Neuronal stem cell (in vitro differentiated cells): ENCODE data around the gene MCC.

Experiments used
- DNase-seq: peaks from one replicate; pipeline ENCODE4 v3.0.0-alpha.2; 2013; ENCODE audit warnings: low spot score
- H2AFZ ChIP-seq: one replicate; pipeline ENCODE4 v1.6.1; 2013; ENCODE audit warnings: mild to moderate bottlenecking, low read length, inconsistent platforms
- H2AK5ac ChIP-seq: 2 replicates; pipeline ENCODE4 v1.6.1; 2013; ENCODE audit warnings: low read depth, mild to moderate bottlenecking, inconsistent platforms, low read length, moderate library complexity, mixed read lengths
- H2BK120ac ChIP-seq: 2 replicates; pipeline ENCODE4 v1.6.1; 2013; ENCODE audit warnings: low read depth, mild to moderate bottlenecking, inconsistent platforms, low read length, moderate library complexity, mixed read lengths
- H2BK12ac ChIP-seq: one replicate; pipeline ENCODE4 v1.6.1; 2013; ENCODE audit warnings: low read length, inconsistent platforms
- H2BK15ac ChIP-seq: 2 replicates; pipeline ENCODE4 v1.6.1; 2013; ENCODE audit warnings: mild to moderate bottlenecking, low read length, inconsistent platforms, mixed read lengths
- H2BK5ac ChIP-seq: one replicate; pipeline ENCODE4 v1.6.1; 2013; ENCODE audit warnings: inconsistent platforms, mild to moderate bottlenecking, low read length, moderate library complexity
- H3K14ac ChIP-seq: one replicate; pipeline ENCODE4 v1.6.1; 2013; ENCODE audit warnings: low read length, inconsistent platforms
- H3K18ac ChIP-seq: 2 replicates; pipeline ENCODE4 v1.6.1; 2013; ENCODE audit warnings: low read length, inconsistent platforms
- H3K23ac ChIP-seq: 2 replicates; pipeline ENCODE4 v1.6.1; 2013; ENCODE audit warnings: low read depth, mild to moderate bottlenecking, mixed read lengths, low read length, inconsistent platforms; ENCODE audit not compliant: poor library complexity
- H3K27ac ChIP-seq: replicated peaks from 3 replicates; pipeline ENCODE4 v1.5.1; 2013; ENCODE audit warnings: low read length, inconsistent platforms
- H3K27me3 ChIP-seq, 3 experiments: 2 replicates each; pipeline ENCODE4 v1.6.1; 2013; ENCODE audit warnings: low read length in 3 of 3, mild to moderate bottlenecking in 2 of 3, inconsistent platforms in 1 of 3, low read depth in 1 of 3, mixed read lengths in 1 of 3, moderate library complexity in 1 of 3; ENCODE audit not compliant: control insufficient read depth in 3 of 3, insufficient read depth in 3 of 3
- H3K36me3 ChIP-seq, 2 donors: replicated peaks in 1 of 2; 2 replicates each; pipeline ENCODE4 v1.6.1; 2013; ENCODE audit warnings: low read length in 2 of 2; ENCODE audit not compliant: control insufficient read depth in 2 of 2, insufficient read depth in 2 of 2
- H3K4ac ChIP-seq: 2 replicates; pipeline ENCODE4 v1.6.1; 2013; ENCODE audit warnings: inconsistent platforms, mild to moderate bottlenecking, low read length, moderate library complexity
- H3K4me1 ChIP-seq, 2 donors: 1 replicate in 1 of 2; 2 replicates in 1 of 2; pipeline ENCODE4 v1.6.1; 2013; ENCODE audit warnings: low read length in 2 of 2, low read depth in 1 of 2; ENCODE audit not compliant: control insufficient read depth in 2 of 2, insufficient read depth in 1 of 2
- H3K4me2 ChIP-seq: one replicate; pipeline ENCODE4 v1.6.1; 2013; ENCODE audit warnings: mild to moderate bottlenecking, low read length, inconsistent platforms; ENCODE audit not compliant: insufficient read depth, poor library complexity, severe bottlenecking
- H3K4me3 ChIP-seq, 2 donors: 2 replicates each; pipeline ENCODE4 v1.5.1; 2013; ENCODE audit warnings: low read length in 2 of 2, mild to moderate bottlenecking in 2 of 2, inconsistent platforms in 1 of 2, moderate library complexity in 1 of 2
- H3K79me1 ChIP-seq: one replicate; pipeline ENCODE4 v1.6.1; 2013; ENCODE audit warnings: low read depth, mild to moderate bottlenecking, inconsistent platforms, low read length, moderate library complexity
- H3K9ac ChIP-seq: one replicate; pipeline ENCODE4 v1.6.1; 2013; ENCODE audit warnings: mild to moderate bottlenecking, low read depth, low read length, inconsistent platforms; ENCODE audit not compliant: poor library complexity
- H3K9me3 ChIP-seq, 2 donors: replicated peaks in 1 of 2; 2 replicates each; pipeline versions ENCODE3 to v1.6.1; 2013; ENCODE audit warnings: low read length in 2 of 2, mild to moderate bottlenecking in 2 of 2, inconsistent platforms in 1 of 2, low read depth in 1 of 2, mixed read lengths in 1 of 2, moderate library complexity in 1 of 2; ENCODE audit not compliant: control insufficient read depth in 2 of 2, insufficient read depth in 1 of 2
- H4K8ac ChIP-seq: one replicate; pipeline ENCODE4 v1.6.1; 2013; ENCODE audit warnings: low read depth, mild to moderate bottlenecking, inconsistent platforms, low read length, moderate library complexity
- H4K91ac ChIP-seq: one replicate; pipeline ENCODE4 v1.6.1; 2013; ENCODE audit warnings: low read length, low read depth, mild to moderate bottlenecking, inconsistent platforms; ENCODE audit not compliant: poor library complexity
- WGBS, 2 donors: extraction: QIAGEN DNeasy Blood & Tissue Kit; methylation state at CpG; one replicate each; pipeline ENCODE4 v1.1.7; 2013; ENCODE audit warnings: missing lambda C conversion rate in 2 of 2, mixed read lengths in 1 of 2; ENCODE audit not compliant: insufficient read length in 2 of 2, insufficient replicate concordance in 1 of 2; ENCODE audit errors: extremely low coverage in 2 of 2; 5-methylcytosine and 5-hydroxymethylcytosine counted together

The MCC gene

DNA sequence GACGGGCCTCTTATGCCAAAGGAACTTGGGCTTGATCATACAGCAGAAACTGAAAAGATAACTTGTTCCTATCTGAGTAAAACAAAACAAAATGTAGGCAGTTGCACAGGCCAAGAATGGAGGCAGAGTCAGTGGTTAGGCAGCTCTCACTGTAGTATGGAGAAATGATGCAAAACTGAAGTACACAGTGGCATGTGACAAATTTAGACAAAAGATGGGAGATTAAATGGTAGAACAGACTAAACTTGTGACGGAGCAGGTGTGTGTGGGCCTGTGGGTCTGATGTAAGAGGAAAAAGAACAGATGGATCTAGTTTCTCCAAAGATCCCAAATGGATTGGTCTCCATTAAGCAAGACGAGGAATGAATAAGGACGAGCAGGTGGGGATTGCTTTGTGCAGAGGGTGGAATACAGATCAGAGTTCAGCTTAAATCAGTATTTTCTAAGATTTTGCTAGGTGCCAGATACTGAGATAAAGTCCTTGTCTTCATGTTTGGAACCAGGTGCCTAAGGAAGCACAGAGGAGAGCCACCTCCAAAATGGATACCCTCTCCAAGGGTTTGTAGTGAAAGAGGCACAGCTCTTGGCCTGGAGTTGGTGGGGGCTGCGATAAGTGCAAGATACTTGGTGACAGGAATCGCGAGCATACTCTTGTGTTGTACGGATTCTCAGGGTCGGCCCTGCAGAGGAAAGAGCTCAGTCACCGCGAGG lies 512.4 kb downstream of the MCC start:
- Histone ChIP-seq H3K27ac (peak overlapping the region; percentile 77), H3K4me2 (peak overlapping the region; percentile 67), H2AK5ac (no peak overlapping the region), H3K9me3 (no peaks in the 10 kb centered on the region), H3K79me1 (peaks cover 2% of the 10 kb centered on the region), H2BK12ac (no peak overlapping the region), H3K14ac (no peak overlapping the region), H3K18ac (peak overlapping the region; percentile 66), H3K4ac (no peak overlapping the region), H2BK5ac (no peak overlapping the region), H3K36me3 (peaks cover 0 to 11% of the 10 kb centered on the region in 2 donors), H3K23ac (no peak overlapping the region), H2BK120ac (no peak overlapping the region), H3K4me3 (peak overlapping the region; percentile 37 to 68), H3K4me1 (peaks cover 7 to 11% of the 10 kb centered on the region in 2 donors), H2AFZ (peak overlapping the region; percentile 81), H4K8ac (no peak overlapping the region), H4K91ac (no peak overlapping the region), H3K9ac (no peak overlapping the region), H3K27me3 (no peaks in the 10 kb centered on the region), H2BK15ac (no peak overlapping the region)
- WGBS, 2 donors, result no CpG with 5 or more reads among the region's 11 CpGs
- no peak for DNase-seq

DNA sequence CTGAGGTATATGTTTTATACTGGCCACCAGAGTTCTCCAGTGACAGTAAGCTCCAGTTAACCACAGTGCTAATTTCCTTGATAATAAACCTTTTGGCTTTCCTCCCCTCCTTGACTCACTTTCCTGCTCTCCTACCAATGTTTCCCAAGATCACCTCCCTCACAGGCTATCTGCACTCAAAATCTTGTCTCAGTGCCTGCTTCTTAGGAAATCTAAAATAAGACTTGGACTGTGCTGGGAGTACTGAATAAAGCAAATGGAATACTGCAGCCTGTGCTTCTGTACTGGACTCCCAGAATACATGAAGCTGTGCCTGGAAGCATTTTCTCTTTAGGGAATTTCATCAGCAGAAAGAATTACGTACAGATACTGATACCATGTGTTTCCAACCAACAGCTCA lies 513.4 kb downstream of the MCC start:
- Histone ChIP-seq H3K4ac (no peak overlapping the region), H3K23ac (no peak overlapping the region), H2BK12ac (no peak overlapping the region), H4K8ac (no peak overlapping the region), H3K79me1 (peaks cover 2% of the 10 kb centered on the region), H2AK5ac (peak overlapping the region; percentile 78), H4K91ac (no peak overlapping the region), H3K4me2 (no peak overlapping the region), H3K4me3 (no peak overlapping the region), H3K9ac (no peak overlapping the region), H3K27ac (no peak overlapping the region), H2AFZ (no peak overlapping the region), H3K18ac (no peak overlapping the region), H3K14ac (no peak overlapping the region), H3K27me3 (no peaks in the 10 kb centered on the region), H3K4me1 (peaks cover 7 to 11% of the 10 kb centered on the region in 2 donors), H2BK5ac (no peak overlapping the region), H3K9me3 (no peaks in the 10 kb centered on the region), H2BK15ac (no peak overlapping the region), H3K36me3 (peaks cover 0 to 3% of the 10 kb centered on the region in 2 donors), H2BK120ac (no peak overlapping the region)
- no peak for DNase-seq
- WGBS, 2 donors, result no CpG with 5 or more reads among the region's 1 CpG

DNA sequence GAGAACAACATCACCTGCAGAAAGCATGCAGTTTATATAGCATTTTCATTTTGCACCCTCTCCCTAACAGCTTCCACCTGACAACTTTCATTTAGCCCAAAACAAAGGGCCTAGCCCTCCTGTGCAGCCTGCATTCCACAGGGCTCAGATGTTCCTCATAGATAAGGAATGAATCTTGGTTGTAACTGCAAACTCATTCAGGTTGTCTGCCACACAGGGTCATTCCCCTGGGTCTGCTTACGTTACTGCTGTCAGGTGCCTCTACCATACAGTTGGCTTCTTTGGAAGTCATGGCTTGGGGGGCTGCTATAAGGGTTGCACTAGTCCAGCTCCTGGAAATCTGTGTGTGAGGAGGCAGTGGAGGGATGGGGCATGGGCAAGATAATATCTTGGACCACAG lies 514.3 kb downstream of the MCC start:
- Histone ChIP-seq H3K9me3 (no peaks in the 10 kb centered on the region), H3K4me1 (peaks cover 13 to 17% of the 10 kb centered on the region in 2 donors), H3K23ac (no peak overlapping the region), H3K9ac (no peak overlapping the region), H2BK120ac (no peak overlapping the region), H3K27ac (no peak overlapping the region), H2BK15ac (no peak overlapping the region), H3K18ac (no peak overlapping the region), H3K4me3 (no peak overlapping the region), H3K79me1 (peaks cover 2% of the 10 kb centered on the region), H3K4ac (no peak overlapping the region), H3K36me3 (peaks cover 0 to 3% of the 10 kb centered on the region in 2 donors), H2BK5ac (no peak overlapping the region), H3K27me3 (no peaks in the 10 kb centered on the region), H2AK5ac (no peak overlapping the region), H2AFZ (no peak overlapping the region), H3K4me2 (no peak overlapping the region), H2BK12ac (no peak overlapping the region), H3K14ac (no peak overlapping the region), H4K91ac (no peak overlapping the region), H4K8ac (no peak overlapping the region)
- no CpG with 5 or more reads among the region's 1 CpG for WGBS, 2 donors
- no peak for DNase-seq

DNA sequence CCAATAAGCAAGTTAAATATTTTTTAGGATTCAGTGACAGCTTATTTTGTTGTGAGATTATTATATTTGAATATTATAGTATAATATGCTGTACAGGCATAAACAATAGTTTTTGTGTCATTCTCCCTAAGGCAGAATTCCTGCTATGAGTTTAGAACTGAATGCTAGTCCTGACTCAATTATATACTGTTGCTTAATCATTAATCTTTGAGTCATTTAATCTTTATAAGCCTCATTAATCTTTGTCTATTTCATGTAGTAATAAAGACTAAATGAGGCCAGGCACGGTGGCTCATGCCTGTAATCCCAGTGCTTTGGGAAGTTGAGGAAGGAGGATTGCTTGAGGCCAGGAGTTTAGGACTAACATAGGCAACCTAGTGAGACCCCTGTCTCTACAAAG lies 515.2 kb downstream of the MCC start:
- no peak overlapping the region for H3K9ac ChIP-seq
- H3K23ac ChIP-seq, result no peak overlapping the region
- H3K4me3 ChIP-seq, result no peak overlapping the region
- H3K27ac ChIP-seq, result no peak overlapping the region
- no peak overlapping the region for H3K14ac ChIP-seq
- WGBS, 2 donors, result no CpG with 5 or more reads among the region's 1 CpG
- no peak overlapping the region for H2BK120ac ChIP-seq
- no peaks in the 10 kb centered on the region for H3K9me3 ChIP-seq
- H4K91ac ChIP-seq, result no peak overlapping the region
- no peak overlapping the region for H2AFZ ChIP-seq
- H3K4me2 ChIP-seq, result no peak overlapping the region
- no peak overlapping the region for H2BK12ac ChIP-seq
- no peak overlapping the region for H3K4ac ChIP-seq
- no peak overlapping the region for H3K18ac ChIP-seq
- H4K8ac ChIP-seq, result no peak overlapping the region
- H3K79me1 ChIP-seq, result peaks cover under 1% of the 10 kb centered on the region
- H3K4me1 ChIP-seq, result peaks cover 14 to 16% of the 10 kb centered on the region in 2 donors
- no peaks in the 10 kb centered on the region for H3K36me3 ChIP-seq
- H2BK5ac ChIP-seq, result no peak overlapping the region
- no peak overlapping the region for H2AK5ac ChIP-seq
- no peak for DNase-seq
- H2BK15ac ChIP-seq, result no peak overlapping the region
- H3K27me3 ChIP-seq, result no peaks in the 10 kb centered on the region
